ENCODE data around the gene TUBG2. TPM values are rescaled to one million over a fixed set of nuclear protein-coding genes. Genes with fewer than 3 reads are reported as not detected.

TUBG2 gene
- total RNA-seq, 4 donors from 2014 or later = 20.4 to 38.7 (median 24.4) TPM

GRCh38 chr17:42677921-42678781 lies 19.1 kb downstream of the TUBG2 start:
- DNase-seq = peak; percentile 87 to 88
- Histone ChIP-seq H3K4me1 (peaks cover 43 to 63% of the 10 kb centered on the region in 2 donors), H3K4me3 (replicated peaks in 1 of 3) (peak overlapping the region; percentile 21 to 50 (median 42)), H3K27ac (peak overlapping the region; percentile 94 to 96 (median 94)), H3K9me3 (no peaks in the 10 kb centered on the region), H3K27me3 (no peaks in the 10 kb centered on the region), H3K36me3 (peaks cover 2 to 4% of the 10 kb centered on the region in 2 donors)
- 1 to 2% methylated on average over 30 to 41 of the region's 53 CpGs for WGBS, 2 donors
- TF ChIP-seq CTCF (IDR thresholded peaks at IDR 0.05) (no peak), POLR2A (IDR thresholded peaks at IDR 0.05) (peak in 1 of 2 donors; percentile 72)
- intact Hi-C loops (cut with DNase I) = loop anchor here (5.0 kb wide), 1 partner anchor 101 kb away; the partner anchor contains the start of gene PSMC3IP

- Histone ChIP-seq H3K36me3 (no peaks in the 10 kb centered on the region), H3K4me1 (peaks cover 45 to 64% of the 10 kb centered on the region in 2 donors), H3K9me3 (no peaks in the 10 kb centered on the region), H3K27ac (peak overlapping the region; percentile 94 to 96 (median 94)), H3K4me3 (replicated peaks in 1 of 3) (peak overlapping the region in 1 of 3 donors; percentile 50), H3K27me3 (no peaks in the 10 kb centered on the region)
- intact Hi-C loops (cut with DNase I) = loop anchor here (5.0 kb wide), 1 partner anchor 102 kb away; the partner anchor contains the start of gene PSMC3IP
- 5 to 6% methylated on average over 12 to 18 of the region's 18 CpGs for WGBS, 2 donors
- TF ChIP-seq CTCF (IDR thresholded peaks at IDR 0.05) (no peak), POLR2A (IDR thresholded peaks at IDR 0.05) (no peak)
- DNase-seq = peak; percentile 68 to 73
Observed at GRCh38 chr17:42678951-42679491, 19.9 kb downstream of the TUBG2 start.

- peak overlapping the region in 1 of 3 donors; percentile 50 for H3K4me3 ChIP-seq (replicated peaks in 1 of 3)
- H3K27ac ChIP-seq = peak overlapping the region; percentile 94 to 96 (median 94)
- intact Hi-C loops (cut with DNase I) = loop anchor here (5.0 kb wide), 1 partner anchor 102 kb away; the partner anchor contains the start of gene PSMC3IP
- no peaks in the 10 kb centered on the region for H3K27me3 ChIP-seq
- peaks cover 44 to 63% of the 10 kb centered on the region in 2 donors for H3K4me1 ChIP-seq
- TF ChIP-seq POLR2A (IDR thresholded peaks at IDR 0.05) (peak in 1 of 2 donors; percentile 48), CTCF (IDR thresholded peaks at IDR 0.05) (peak; percentile 55 to 93 (median 90))
- DNase-seq = peak; percentile 69 to 78
- no peaks in the 10 kb centered on the region for H3K9me3 ChIP-seq
- no peaks in the 10 kb centered on the region for H3K36me3 ChIP-seq
- 8 to 14% methylated on average over 5 to 30 of the region's 78 CpGs for WGBS, 2 donors
Observed at GRCh38 chr17:42679492-42680330, 20.6 kb downstream of the TUBG2 start.

GRCh38 chr17:42680331-42680808 lies 21.3 kb downstream of the TUBG2 start:
- no peaks in the 10 kb centered on the region for H3K27me3 ChIP-seq
- intact Hi-C loops (cut with DNase I) = no loop called here

More at GRCh38 chr17:42680331-42680808, 21.3 kb downstream of the TUBG2 start:
- Histone ChIP-seq H3K36me3 (no peaks in the 10 kb centered on the region), H3K4me1 (peaks cover 37 to 60% of the 10 kb centered on the region in 2 donors), H3K4me3 (replicated peaks in 1 of 3) (peak overlapping the region in 1 of 3 donors; percentile 50), H3K27ac (peak overlapping the region; percentile 94 to 96 (median 94)), H3K9me3 (no peaks in the 10 kb centered on the region)
- no peak for TF ChIP-seq POLR2A (IDR thresholded peaks at IDR 0.05)
- TF ChIP-seq CTCF (IDR thresholded peaks at IDR 0.05) = no peak
- WGBS, 2 donors = 64 to 76% methylated on average over 10 to 15 of the region's 20 CpGs
- DNase-seq = no peak

All from thyroid gland (tissue), 4 donors.